IMR-90 (cell line): ENCODE measurements around the gene PRKACG.

Source experiments
- BHLHE40 ChIP-seq: fragments of 150-350 bp; IDR thresholded peaks from 2 replicates; pipeline ENCODE4 v1.6.1; 2016; ENCODE audit warnings: mild to moderate bottlenecking, low read depth, low read length
- CEBPB ChIP-seq: IDR thresholded peaks from 2 replicates; pipeline ENCODE4 v1.6.1; 2012; ENCODE audit warnings: low read depth, low read length, improper control_type of control experiment
- CHD1 ChIP-seq: IDR thresholded peaks from 2 replicates; pipeline ENCODE4 v1.6.1; 2012; ENCODE audit warnings: low read depth, low read length, improper control_type of control experiment
- CTCF ChIP-seq: conservative IDR thresholded peaks from 2 replicates; pipeline ENCODE4 v1.5.1; 2012; ENCODE audit warnings: mild to moderate bottlenecking, low read depth, low read length, improper control_type of control experiment
- ELK1 ChIP-seq: fragments of 150-350 bp; IDR thresholded peaks from 2 replicates; pipeline ENCODE4 v1.6.1; 2016; ENCODE audit warnings: low read depth, mild to moderate bottlenecking, low read length, moderate library complexity, borderline replicate concordance
- FOS ChIP-seq: fragments of 150-350 bp; IDR thresholded peaks from 2 replicates; pipeline ENCODE4 v1.6.1; 2016; ENCODE audit warnings: low read depth, low read length
- MAFK ChIP-seq: IDR thresholded peaks from 2 replicates; pipeline ENCODE4 v1.6.1; 2012; ENCODE audit warnings: low read depth, low read length, improper control_type of control experiment
- MAZ ChIP-seq: IDR thresholded peaks from 2 replicates; pipeline ENCODE4 v1.6.1; 2012; ENCODE audit warnings: low read depth, mild to moderate bottlenecking, low read length, improper control_type of control experiment, moderate library complexity, borderline replicate concordance
- MXI1 ChIP-seq: IDR thresholded peaks from 2 replicates; pipeline ENCODE4 v1.6.1; 2012; ENCODE audit warnings: low read depth, mild to moderate bottlenecking, low read length, moderate library complexity, borderline replicate concordance
- POLR2A ChIP-seq: IDR thresholded peaks from 2 replicates; pipeline ENCODE4 v1.6.1; 2012; ENCODE audit warnings: mild to moderate bottlenecking, low read depth, low read length
- RAD21 ChIP-seq: IDR thresholded peaks from 2 replicates; pipeline ENCODE4 v1.6.1; 2012; ENCODE audit warnings: low read length, improper control_type of control experiment
- RFX5 ChIP-seq: IDR thresholded peaks from 2 replicates; pipeline ENCODE4 v1.8.0; 2012; ENCODE audit warnings: low read depth, mild to moderate bottlenecking, low read length, moderate library complexity
- SMC3 ChIP-seq: fragments of 150-350 bp; IDR thresholded peaks from 2 replicates; pipeline ENCODE4 v1.6.1; 2016; ENCODE audit warnings: low read depth, mild to moderate bottlenecking, antibody characterized with exemption, low read length, moderate library complexity
- USF2 ChIP-seq: fragments of 150-350 bp; IDR thresholded peaks from 2 replicates; pipeline ENCODE4 v1.6.1; 2017; ENCODE audit warnings: mild to moderate bottlenecking, antibody characterized with exemption, low read length, low read depth

GRCh38 chr9:68981789-68982188, 32.1 kb downstream of the PRKACG start:
- TF ChIP-seq CTCF: no peak
- no peak for TF ChIP-seq POLR2A
- no peak for TF ChIP-seq RFX5
- no peak for TF ChIP-seq SMC3
- no peak for TF ChIP-seq MXI1
- TF ChIP-seq RAD21: no peak
- no peak for TF ChIP-seq MAFK
- no peak for TF ChIP-seq USF2
- TF ChIP-seq CHD1: no peak
- TF ChIP-seq CEBPB: no peak
- TF ChIP-seq BHLHE40: no peak
- TF ChIP-seq MAZ: no peak
- no peak for TF ChIP-seq FOS
- no peak for TF ChIP-seq ELK1
